Ishikawa (cell line): Measurements from ENCODE around the gene CLDN4.

Source experiments
- CEBPB ChIP-seq: IDR thresholded peaks from 2 replicates; pipeline ENCODE4 v1.6.1; 2012
- CREB1 ChIP-seq: IDR thresholded peaks from 2 replicates; pipeline ENCODE4 v1.6.1; 2012; ENCODE audit warnings: low read depth
- EGR1 ChIP-seq: IDR thresholded peaks from 2 replicates; pipeline ENCODE4 v1.6.1; 2012
- EP300 ChIP-seq: IDR thresholded peaks from 2 replicates; pipeline ENCODE4 v1.6.1; 2012; ENCODE audit warnings: borderline replicate concordance
- FOXM1 ChIP-seq: IDR thresholded peaks from 2 replicates; pipeline ENCODE4 v1.6.1; 2012; ENCODE audit warnings: low read depth, borderline replicate concordance
- MAX ChIP-seq: IDR thresholded peaks from 2 replicates; pipeline ENCODE4 v1.6.1; 2012
- NFIC ChIP-seq: IDR thresholded peaks from 2 replicates; pipeline ENCODE4 v1.6.1; 2012
- RAD21 ChIP-seq: IDR thresholded peaks from 2 replicates; pipeline ENCODE4 v1.6.1; 2012; ENCODE audit warnings: low read depth
- TAF1 ChIP-seq: IDR thresholded peaks from 2 replicates; pipeline ENCODE4 v1.6.1; 2012; ENCODE audit warnings: low read depth, mild to moderate bottlenecking
- TCF12 ChIP-seq: IDR thresholded peaks from 2 replicates; pipeline ENCODE4 v1.6.1; 2012; ENCODE audit warnings: low read depth
- TEAD4 ChIP-seq: IDR thresholded peaks from 2 replicates; pipeline ENCODE4 v1.6.1; 2012
- USF1 ChIP-seq: IDR thresholded peaks from 2 replicates; pipeline ENCODE4 v1.6.1; 2012
- YY1 ChIP-seq: IDR thresholded peaks from 2 replicates; pipeline ENCODE4 v1.6.1; 2012; ENCODE audit warnings: low read depth
- ZBTB7A ChIP-seq: IDR thresholded peaks from 2 replicates; pipeline ENCODE4 v1.6.1; 2012; ENCODE audit warnings: low read depth
- TF ChIP-seq, protein P1 (sequence below): IDR thresholded peaks from 2 replicates; pipeline ENCODE4 v1.6.1; 2012; ENCODE audit warnings: low read depth, mild to moderate bottlenecking

CLDN4 gene

DNA sequence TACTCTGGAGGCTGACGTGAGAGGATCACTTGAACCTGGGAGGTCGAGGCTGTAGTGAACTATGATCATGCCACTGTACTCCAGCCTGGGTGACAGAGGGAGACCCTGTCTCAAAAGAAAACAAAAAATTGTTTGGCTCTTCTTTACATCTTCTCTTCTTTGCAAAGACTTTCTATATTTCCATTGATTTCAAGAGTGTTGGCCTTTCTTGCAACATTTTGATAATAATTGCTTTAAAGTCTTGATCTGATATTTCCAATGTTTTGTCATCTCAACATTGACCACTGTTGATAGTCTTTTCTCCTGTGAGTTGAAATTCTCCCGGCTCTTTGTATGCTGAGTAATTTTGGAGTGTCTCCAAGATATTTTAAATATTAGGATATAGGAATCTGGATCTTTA is 17.8 kb upstream of the CLDN4 start:
- TF ChIP-seq, protein P1, sequence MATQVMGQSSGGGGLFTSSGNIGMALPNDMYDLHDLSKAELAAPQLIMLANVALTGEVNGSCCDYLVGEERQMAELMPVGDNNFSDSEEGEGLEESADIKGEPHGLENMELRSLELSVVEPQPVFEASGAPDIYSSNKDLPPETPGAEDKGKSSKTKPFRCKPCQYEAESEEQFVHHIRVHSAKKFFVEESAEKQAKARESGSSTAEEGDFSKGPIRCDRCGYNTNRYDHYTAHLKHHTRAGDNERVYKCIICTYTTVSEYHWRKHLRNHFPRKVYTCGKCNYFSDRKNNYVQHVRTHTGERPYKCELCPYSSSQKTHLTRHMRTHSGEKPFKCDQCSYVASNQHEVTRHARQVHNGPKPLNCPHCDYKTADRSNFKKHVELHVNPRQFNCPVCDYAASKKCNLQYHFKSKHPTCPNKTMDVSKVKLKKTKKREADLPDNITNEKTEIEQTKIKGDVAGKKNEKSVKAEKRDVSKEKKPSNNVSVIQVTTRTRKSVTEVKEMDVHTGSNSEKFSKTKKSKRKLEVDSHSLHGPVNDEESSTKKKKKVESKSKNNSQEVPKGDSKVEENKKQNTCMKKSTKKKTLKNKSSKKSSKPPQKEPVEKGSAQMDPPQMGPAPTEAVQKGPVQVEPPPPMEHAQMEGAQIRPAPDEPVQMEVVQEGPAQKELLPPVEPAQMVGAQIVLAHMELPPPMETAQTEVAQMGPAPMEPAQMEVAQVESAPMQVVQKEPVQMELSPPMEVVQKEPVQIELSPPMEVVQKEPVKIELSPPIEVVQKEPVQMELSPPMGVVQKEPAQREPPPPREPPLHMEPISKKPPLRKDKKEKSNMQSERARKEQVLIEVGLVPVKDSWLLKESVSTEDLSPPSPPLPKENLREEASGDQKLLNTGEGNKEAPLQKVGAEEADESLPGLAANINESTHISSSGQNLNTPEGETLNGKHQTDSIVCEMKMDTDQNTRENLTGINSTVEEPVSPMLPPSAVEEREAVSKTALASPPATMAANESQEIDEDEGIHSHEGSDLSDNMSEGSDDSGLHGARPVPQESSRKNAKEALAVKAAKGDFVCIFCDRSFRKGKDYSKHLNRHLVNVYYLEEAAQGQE, result no peak
- no peak for TF ChIP-seq CREB1
- TF ChIP-seq FOXM1, result no peak
- no peak for TF ChIP-seq YY1
- no peak for TF ChIP-seq EP300
- no peak for TF ChIP-seq USF1
- no peak for TF ChIP-seq TEAD4
- no peak for TF ChIP-seq TAF1
- no peak for TF ChIP-seq CEBPB
- TF ChIP-seq NFIC, result no peak
- no peak for TF ChIP-seq ZBTB7A

DNA sequence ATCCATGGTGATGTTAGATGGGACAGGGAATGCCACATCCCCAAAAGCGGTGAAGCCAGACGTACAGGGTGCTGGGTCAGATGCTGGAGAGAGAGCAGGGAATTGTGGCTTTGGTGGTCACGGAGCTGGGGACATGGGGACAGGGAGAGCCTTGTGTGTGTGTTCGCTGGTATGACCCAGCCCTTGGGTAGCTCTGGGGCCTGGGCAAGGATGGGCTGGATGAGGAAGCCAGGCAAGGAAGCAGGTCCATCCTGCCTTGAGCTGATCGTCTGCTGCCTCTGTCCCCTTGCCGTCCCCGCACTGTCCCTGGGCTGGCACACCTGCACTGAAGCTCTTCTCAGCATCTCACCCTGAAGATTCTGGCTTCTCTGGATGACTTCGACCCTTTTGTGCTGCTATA is 15.4 kb upstream of the CLDN4 start:
- TF ChIP-seq ZBTB7A, result no peak
- TF ChIP-seq, protein P1, result no peak
- TF ChIP-seq CEBPB, result no peak
- TF ChIP-seq NFIC, result no peak
- TF ChIP-seq MAX, result no peak
- TF ChIP-seq FOXM1, result no peak
- no peak for TF ChIP-seq CREB1
- no peak for TF ChIP-seq USF1
- no peak for TF ChIP-seq RAD21
- no peak for TF ChIP-seq TAF1
- TF ChIP-seq EP300, result no peak
- TF ChIP-seq YY1, result no peak

GRCh38 chr7:73817121-73817520 is 13.7 kb upstream of the CLDN4 start:
- TF ChIP-seq RAD21, result no peak
- TF ChIP-seq ZBTB7A, result no peak
- TF ChIP-seq TAF1, result no peak
- TF ChIP-seq NFIC, result no peak
- TF ChIP-seq FOXM1, result no peak
- TF ChIP-seq USF1, result no peak
- TF ChIP-seq CEBPB, result no peak
- no peak for TF ChIP-seq YY1
- TF ChIP-seq, protein P1, result no peak
- no peak for TF ChIP-seq EGR1
- no peak for TF ChIP-seq CREB1
- no peak for TF ChIP-seq TCF12

DNA sequence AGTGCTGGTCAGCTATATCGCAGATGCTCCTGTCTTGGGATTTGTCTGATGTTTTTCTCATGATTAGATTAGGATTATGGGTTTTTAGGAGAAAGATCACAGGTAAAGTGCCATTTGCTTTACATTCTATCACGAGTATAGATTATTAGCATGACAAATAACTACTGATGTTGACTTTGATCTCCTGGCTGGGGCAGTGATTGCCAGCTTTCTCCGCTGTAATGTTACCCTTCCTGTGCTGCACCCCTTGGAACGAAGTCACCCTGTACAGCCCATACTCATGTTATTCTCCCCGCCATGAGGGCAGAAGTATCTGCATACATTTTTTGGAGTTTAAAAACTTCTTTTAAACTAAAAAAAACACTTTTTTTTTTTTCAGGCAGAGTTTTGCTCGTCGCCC is 10.8 kb upstream of the CLDN4 start:
- TF ChIP-seq FOXM1, result no peak
- TF ChIP-seq EP300, result no peak
- TF ChIP-seq CREB1, result no peak
- no peak for TF ChIP-seq ZBTB7A
- no peak for TF ChIP-seq RAD21
- TF ChIP-seq NFIC, result no peak
- no peak for TF ChIP-seq YY1
- no peak for TF ChIP-seq CEBPB
